Astrocyte of the spinal cord (primary cell): ENCODE results near the gene LSR.

ENCODE experiments used
- DNase-seq: peaks from one replicate; pipeline ENCODE4 v3.0.0; 2011; ENCODE audit warnings: low read depth, low spot score
- H3K4me3 ChIP-seq: 2 replicates; pipeline ENCODE4 v1.5.1; 2011; ENCODE audit warnings: low read depth, mild to moderate bottlenecking, low read length, moderate library complexity
- CTCF ChIP-seq: IDR thresholded peaks from 2 replicates; pipeline ENCODE4 v1.5.1; 2012; ENCODE audit warnings: low read depth, mild to moderate bottlenecking, low read length, inconsistent platforms
- in situ Hi-C: cut with HindIII; loops from 2 replicates; pipeline ENCODE4 v1.10.0; 2017; ENCODE audit warnings: low sequenced_read_pairs

LSR gene

GRCh38 chr19:35293808-35294207 lies 45.0 kb downstream of the LSR start:
- in situ Hi-C loops: no loop called here
- DNase-seq: no peak
- H3K4me3 ChIP-seq: no peak overlapping the region
- no peak for TF ChIP-seq CTCF

GRCh38 chr19:35294328-35294727 lies 45.5 kb downstream of the LSR start:
- in situ Hi-C loops: no loop called here
- TF ChIP-seq CTCF: no peak
- no peak overlapping the region for H3K4me3 ChIP-seq
- peak; percentile 3 for DNase-seq

- H3K4me3 ChIP-seq: no peak overlapping the region
- no peak for TF ChIP-seq CTCF
- in situ Hi-C loops: no loop called here
- no peak for DNase-seq
Observed at GRCh38 chr19:35294859-35295791, 46.3 kb downstream of the LSR start.

GRCh38 chr19:35295792-35296462 lies 47.1 kb downstream of the LSR start:
- H3K4me3 ChIP-seq: no peak overlapping the region
- TF ChIP-seq CTCF: no peak
- DNase-seq: no peak
- in situ Hi-C loops: no loop called here

GRCh38 chr19:35296644-35297514 lies 48.1 kb downstream of the LSR start:
- DNase-seq: no peak
- no peak for TF ChIP-seq CTCF
- H3K4me3 ChIP-seq: no peak overlapping the region
- in situ Hi-C loops: no loop called here

- DNase-seq: no peak
- in situ Hi-C loops: no loop called here
Observed at GRCh38 chr19:35297515-35297848, 48.7 kb downstream of the LSR start.

More at GRCh38 chr19:35297515-35297848, 48.7 kb downstream of the LSR start:
- no peak for TF ChIP-seq CTCF
- H3K4me3 ChIP-seq: no peak overlapping the region
